ENCODE measurements around the gene KCNQ1.

GRCh38 chr11:2794968-2795322 is 350.1 kb downstream of the KCNQ1 start:
- TF ChIP-seq CTCF (IDR thresholded peaks at IDR 0.05) (no peak), POLR2A (IDR thresholded peaks at IDR 0.05) (no peak)

All from sigmoid colon (tissue), 3 donors.